IPS-18c (cell line): ENCODE data around the gene GOLGA2.

Experiments used
- H3K4me3 ChIP-seq: 2 replicates; pipeline ENCODE4 v1.7.0; 2013; ENCODE audit warnings: low read depth, mild to moderate bottlenecking, low read length, moderate library complexity; ENCODE audit not compliant: insufficient read depth
- H3K9me3 ChIP-seq: one replicate; pipeline ENCODE4 v1.6.1; 2013; ENCODE audit warnings: mild to moderate bottlenecking, low read length, moderate library complexity; ENCODE audit not compliant: control insufficient read depth, insufficient read depth

The GOLGA2 gene

DNA sequence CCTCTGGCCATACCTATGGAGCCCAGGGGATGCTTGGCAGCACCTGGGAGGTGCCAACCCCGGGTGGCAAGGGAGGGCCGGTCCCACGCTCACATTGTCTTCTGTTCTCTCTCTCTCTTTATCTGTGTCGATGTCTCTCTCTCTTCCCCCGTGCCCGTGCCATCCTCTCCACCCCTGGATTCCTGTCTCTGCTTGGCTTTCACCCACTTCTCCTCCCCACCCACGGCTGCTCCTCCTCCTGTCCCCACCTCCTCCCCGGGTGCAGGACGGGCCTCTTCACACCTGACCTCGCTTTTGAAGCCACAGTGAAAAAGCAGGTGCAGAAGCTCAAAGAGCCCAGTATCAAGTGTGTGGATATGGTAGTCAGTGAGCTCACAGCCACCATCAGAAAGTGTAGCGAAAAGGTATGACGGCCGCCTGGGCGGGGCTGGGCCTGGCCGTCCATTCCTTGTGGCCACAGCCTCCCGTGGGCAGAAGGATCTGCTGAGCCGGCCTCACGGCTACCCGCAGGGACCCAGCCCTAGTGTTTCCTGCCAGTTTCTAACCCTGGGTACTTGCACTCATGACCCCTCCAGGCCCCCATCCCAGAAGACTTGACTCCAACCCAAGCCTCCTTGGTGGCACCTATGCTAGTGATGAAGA lies 49.9 kb downstream of the GOLGA2 start:
- H3K4me3 ChIP-seq = no peak overlapping the region

DNA sequence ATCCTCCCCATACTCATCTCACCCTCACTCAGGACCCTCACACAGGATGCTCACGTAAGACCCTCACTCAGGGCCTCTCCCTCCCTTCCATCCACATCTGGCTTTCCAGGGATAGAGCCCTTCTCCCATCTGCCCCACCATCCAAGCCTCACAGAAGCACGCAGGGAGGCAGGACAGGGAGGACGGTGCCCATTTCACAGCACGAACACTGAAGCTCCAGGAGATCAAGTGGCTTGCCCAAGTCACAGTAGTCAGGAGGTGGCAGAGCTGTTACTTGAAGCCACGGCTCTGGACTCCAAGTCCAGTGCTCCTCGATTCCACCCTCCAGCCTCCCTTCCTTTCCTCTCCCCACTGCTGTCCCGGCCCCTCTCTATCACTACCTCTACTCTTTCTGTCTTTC lies 50.9 kb downstream of the GOLGA2 start:
- no peak overlapping the region for H3K4me3 ChIP-seq
- no peaks in the 10 kb centered on the region for H3K9me3 ChIP-seq

More for the DNA sequence above, 49.9 kb downstream of the GOLGA2 start:
- H3K9me3 ChIP-seq = no peaks in the 10 kb centered on the region

DNA sequence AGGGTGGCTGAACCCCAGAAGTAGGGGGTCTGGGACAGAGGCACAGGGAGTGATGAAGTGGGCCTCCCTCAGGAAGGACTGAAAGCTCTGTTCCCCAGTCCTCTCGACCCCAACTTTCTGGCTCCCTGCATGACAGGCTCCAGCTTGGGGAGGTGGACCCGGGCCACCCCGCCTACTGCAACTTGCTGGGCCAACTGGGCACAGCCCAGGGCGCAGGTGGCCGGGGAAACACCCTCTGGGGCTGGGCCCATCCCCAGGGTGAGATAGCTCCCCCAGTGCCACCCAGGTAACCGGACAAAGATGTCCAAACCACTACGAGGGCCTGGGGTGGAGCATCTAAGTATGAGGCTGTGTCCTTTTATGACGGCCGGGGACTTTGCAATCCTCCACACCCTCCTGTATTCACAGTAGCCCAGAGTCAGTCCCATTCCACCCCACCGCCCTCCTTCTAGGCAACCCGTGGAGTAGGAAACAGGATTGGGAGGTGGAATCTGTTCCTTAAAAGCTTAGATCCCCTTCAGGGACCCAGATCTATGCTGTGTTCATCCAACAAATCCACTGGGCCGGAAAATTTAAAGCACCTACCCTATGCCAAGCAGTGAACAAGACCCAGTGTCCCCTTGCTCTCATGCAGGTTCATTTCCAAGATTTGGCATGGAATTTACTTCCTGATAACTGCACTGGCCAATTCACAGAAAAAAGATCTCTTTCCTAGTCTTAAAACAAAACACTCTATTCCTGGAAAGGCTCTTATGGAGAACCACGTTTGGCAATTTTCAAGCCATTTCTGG lies 52.7 kb downstream of the GOLGA2 start:
- H3K9me3 ChIP-seq = no peaks in the 10 kb centered on the region
- no peak overlapping the region for H3K4me3 ChIP-seq

DNA sequence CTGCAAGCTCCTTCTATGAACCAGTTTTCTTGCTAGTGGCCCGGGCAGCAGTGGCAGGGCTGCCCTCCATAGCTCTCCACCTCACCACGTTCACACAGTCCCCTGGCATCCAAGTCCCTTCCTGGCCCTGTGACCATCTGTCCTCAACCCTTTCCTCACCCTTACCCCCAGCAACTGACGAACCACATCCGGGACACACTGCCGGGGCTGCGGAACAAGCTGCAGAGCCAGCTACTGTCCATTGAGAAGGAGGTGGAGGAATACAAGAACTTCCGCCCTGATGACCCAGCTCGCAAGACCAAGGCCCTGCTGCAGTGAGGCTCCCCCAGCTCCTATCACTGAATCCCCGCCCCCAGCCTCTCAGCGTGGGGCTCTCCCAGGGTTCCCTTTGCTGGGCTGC lies 53.8 kb downstream of the GOLGA2 start:
- H3K4me3 ChIP-seq = no peak overlapping the region
- H3K9me3 ChIP-seq = no peaks in the 10 kb centered on the region

GRCh38 chr9:128219831-128220230 lies 56.0 kb downstream of the GOLGA2 start:
- H3K9me3 ChIP-seq = no peaks in the 10 kb centered on the region
- no peak overlapping the region for H3K4me3 ChIP-seq

DNA sequence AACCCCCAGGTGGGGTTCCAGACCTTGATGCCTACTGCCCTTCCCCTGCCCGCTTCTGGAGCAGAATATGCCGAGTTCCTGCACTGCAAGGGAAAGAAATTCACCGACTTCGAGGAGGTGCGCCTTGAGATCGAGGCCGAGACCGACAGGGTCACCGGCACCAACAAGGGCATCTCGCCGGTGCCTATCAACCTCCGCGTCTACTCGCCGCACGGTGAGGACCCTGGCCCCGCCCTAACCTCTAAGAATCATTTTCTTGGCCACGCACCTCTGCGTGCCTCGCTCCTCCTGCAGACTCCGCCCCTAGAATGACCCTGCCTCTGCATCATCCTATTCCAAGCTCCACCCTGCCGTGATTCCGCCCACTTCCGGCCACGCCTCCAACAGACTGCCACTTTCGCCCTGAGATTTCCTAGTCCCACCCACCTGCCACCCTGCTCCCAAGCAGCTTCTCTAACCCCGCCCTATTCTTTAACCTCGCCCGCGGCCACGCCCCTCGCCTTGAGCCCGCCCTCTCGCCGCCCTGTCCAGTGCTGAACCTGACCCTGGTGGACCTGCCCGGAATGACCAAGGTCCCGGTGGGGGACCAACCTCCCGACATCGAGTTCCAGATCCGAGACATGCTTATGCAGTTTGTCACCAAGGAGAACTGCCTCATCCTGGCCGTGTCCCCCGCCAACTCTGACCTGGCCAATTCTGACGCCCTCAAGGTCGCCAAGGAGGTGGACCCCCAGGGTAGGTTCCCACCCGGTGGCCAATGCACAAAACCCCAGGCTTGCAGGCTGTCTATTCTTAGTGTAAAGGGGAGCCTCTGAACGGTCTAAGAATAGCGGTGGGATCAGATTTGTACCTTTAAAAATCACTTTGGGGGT lies 57.1 kb downstream of the GOLGA2 start:
- no peaks in the 10 kb centered on the region for H3K9me3 ChIP-seq
- H3K4me3 ChIP-seq = peak overlapping the region; percentile 38; the same call in 1 of the 2 replicates

DNA sequence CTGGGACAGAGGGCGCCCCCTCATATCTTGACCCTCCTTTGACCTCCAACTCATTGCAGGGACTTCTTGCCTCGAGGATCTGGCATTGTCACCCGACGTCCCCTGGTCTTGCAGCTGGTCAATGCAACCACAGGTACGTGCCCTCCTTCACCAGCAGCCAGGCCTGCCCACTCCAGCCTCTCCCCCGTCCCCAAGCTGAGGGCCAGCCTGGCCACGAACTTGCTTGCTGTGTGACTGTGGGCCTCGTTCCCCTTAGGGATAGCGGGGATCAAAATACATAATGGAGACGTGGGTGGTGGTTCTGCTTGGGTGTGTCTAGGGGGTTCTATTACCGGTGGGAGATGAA lies 57.7 kb downstream of the GOLGA2 start:
- no peaks in the 10 kb centered on the region for H3K9me3 ChIP-seq

GRCh38 chr9:128216781-128217553 lies 58.8 kb downstream of the GOLGA2 start:
- H3K4me3 ChIP-seq = no peak overlapping the region
- no peaks in the 10 kb centered on the region for H3K9me3 ChIP-seq

More for the DNA sequence above, 57.7 kb downstream of the GOLGA2 start:
- peak overlapping the region; percentile 38; the same call in 1 of the 2 replicates for H3K4me3 ChIP-seq

DNA sequence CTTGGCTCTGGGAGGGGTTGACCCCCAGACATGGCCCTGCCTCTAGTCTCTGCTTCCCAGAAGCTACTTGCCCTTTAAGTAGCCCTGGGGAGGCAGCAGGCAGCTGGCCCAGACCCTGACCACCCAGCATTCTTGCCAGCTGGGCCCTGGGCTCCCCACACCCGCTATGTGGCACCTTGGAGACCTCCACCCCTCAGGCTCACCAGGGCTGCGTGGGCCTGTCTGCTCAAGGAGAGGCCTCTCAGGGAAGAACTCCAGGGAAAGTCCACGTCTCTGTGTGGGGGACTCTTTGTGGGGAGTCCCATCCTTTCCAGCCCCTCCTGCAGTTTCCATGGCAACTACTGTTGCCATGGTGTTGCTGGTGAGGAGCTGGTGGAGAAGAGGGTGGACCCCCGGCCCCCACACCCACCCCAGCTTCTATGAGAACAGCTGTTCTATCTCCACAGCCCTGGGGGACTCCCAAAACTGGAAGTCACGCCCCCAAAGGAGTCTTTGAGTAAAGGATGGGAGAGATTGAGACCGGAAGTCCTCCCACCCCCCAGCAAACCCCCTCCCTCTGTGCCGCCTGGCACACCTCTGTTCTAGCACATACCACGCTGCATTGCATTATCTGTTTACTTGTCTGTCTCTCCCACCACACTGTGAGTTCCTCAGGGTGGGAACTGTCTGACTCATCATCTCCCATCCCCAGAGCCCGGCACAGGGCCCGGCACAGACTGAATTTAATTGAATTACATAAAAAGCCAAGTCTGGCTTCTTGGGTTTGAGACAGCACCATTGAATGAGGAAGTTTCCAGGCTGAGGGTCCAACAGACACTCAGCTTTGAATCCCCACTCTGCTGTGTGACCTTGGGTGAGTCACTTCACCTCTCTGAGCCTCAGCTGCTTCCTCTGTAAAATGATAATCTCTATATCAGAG lies 60.1 kb downstream of the GOLGA2 start:
- no peaks in the 10 kb centered on the region for H3K9me3 ChIP-seq
- H3K4me3 ChIP-seq = no peak overlapping the region

DNA sequence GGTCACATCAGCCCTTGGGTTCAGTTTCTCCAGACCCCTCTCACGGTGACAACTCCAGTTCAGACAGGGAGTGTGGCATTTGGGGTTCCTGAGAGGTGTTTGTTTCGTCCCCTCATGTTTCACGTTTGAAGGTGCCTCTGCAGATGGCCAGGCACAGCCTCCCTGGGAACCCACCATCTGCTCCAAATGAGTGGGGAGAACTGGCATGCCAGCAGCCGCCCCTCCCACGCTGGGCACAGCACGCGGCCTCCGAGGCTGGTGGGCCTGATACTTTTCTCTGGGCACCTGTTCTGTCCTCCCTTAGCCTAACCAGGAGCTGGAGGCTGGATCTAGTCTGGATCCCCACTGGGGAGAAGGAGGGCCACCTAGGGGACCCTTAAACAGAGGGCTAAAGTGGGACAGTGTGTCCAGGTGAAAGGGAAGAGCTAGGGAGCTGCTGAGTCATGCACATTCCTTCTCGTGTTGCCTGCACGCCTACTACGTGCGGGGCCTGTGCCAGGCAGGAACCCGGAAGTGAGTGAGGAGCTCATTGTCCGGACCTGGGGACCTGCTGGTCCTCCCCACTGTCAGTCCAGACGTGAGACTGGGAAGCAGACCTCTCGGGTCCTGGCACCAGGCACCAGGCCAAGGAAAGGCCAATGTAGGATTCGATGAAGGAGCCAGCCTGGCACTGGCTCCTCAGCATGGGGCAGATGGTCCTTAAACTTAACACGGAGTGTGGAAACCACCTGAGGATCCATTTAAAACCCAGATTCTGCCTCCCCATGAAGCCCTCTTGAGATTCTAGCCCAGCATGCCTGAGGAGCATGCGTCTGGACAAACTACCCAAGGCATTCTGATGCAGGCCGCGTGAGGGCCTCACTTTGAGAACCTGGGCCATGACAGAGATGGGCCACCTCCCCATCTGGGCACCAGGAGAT lies 61.0 kb downstream of the GOLGA2 start:
- Histone ChIP-seq H3K4me3 (no peak overlapping the region), H3K9me3 (no peaks in the 10 kb centered on the region)

- H3K9me3 ChIP-seq = no peaks in the 10 kb centered on the region
- no peak overlapping the region for H3K4me3 ChIP-seq
Observed at GRCh38 chr9:128213746-128214497, 61.9 kb downstream of the GOLGA2 start.

DNA sequence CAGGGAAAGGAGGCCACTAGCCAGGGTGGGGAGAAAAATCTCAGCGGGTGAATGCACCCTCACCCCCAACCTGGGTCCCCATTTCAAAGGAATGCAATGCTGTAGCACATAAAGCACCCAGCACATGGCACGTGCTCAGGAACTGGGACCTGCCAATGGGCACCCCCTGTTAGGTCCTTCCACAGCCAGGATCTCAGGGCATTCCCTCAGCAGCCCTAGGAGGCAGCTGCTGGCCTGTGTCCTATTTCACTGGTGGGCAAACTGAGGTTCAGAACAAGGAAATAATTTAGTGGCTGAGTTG lies 63.9 kb downstream of the GOLGA2 start:
- no peaks in the 10 kb centered on the region for H3K9me3 ChIP-seq
- H3K4me3 ChIP-seq = no peak overlapping the region

- Histone ChIP-seq H3K9me3 (no peaks in the 10 kb centered on the region), H3K4me3 (no peak overlapping the region)
Observed at GRCh38 chr9:128211186-128211980, 64.4 kb downstream of the GOLGA2 start.

- Histone ChIP-seq H3K4me3 (no peak overlapping the region), H3K9me3 (no peaks in the 10 kb centered on the region)
Observed at GRCh38 chr9:128208946-128209669, 66.7 kb downstream of the GOLGA2 start.
